GM18517 (cell line): ENCODE measurements around the gene SYCP1.
"Not testable (repeated sequence)": the region's sequence is repeated elsewhere in the genome, so short reads cannot be mapped to it uniquely, and the experiment has no call there.

Experiments
- ATAC-seq: cut with Tn5 transposase; IDR thresholded peaks from one replicate; pipeline ENCODE4 v1.9.1; 2021; ENCODE audit warnings: mild to moderate bottlenecking, moderate library complexity; ENCODE audit not compliant: unreplicated experiment

Gene SYCP1

GRCh38 chr1:114956570-114956969 lies 101.9 kb downstream of the SYCP1 start:
- no peak for ATAC-seq

GRCh38 chr1:114959423-114959822 lies 104.8 kb downstream of the SYCP1 start:
- ATAC-seq: no peak

- ATAC-seq: no peak
Observed at GRCh38 chr1:114976891-114977290, 122.2 kb downstream of the SYCP1 start.

GRCh38 chr1:114979278-114979891 lies 124.7 kb downstream of the SYCP1 start:
- ATAC-seq: peak; percentile 56

GRCh38 chr1:114982251-114982650 lies 127.6 kb downstream of the SYCP1 start:
- no peak for ATAC-seq

- no peak for ATAC-seq
Observed at GRCh38 chr1:114986286-114986685, 131.6 kb downstream of the SYCP1 start.

GRCh38 chr1:114988095-114988494 lies 133.4 kb downstream of the SYCP1 start:
- no peak for ATAC-seq

GRCh38 chr1:114997510-114998289 lies 143.0 kb downstream of the SYCP1 start:
- ATAC-seq: no peak

GRCh38 chr1:115006191-115006590 lies 151.5 kb downstream of the SYCP1 start:
- no peak for ATAC-seq

GRCh38 chr1:115012006-115012405 lies 157.3 kb downstream of the SYCP1 start:
- ATAC-seq: no peak

GRCh38 chr1:115012434-115012833 lies 157.8 kb downstream of the SYCP1 start:
- no peak for ATAC-seq

- no peak for ATAC-seq
Observed at GRCh38 chr1:115013792-115014191, 159.1 kb downstream of the SYCP1 start.

- not testable (repeated sequence) for ATAC-seq
Observed at GRCh38 chr1:115019549-115019948, 164.9 kb downstream of the SYCP1 start.

GRCh38 chr1:115021145-115021544 lies 166.5 kb downstream of the SYCP1 start:
- ATAC-seq: no peak

GRCh38 chr1:115023593-115023992 lies 168.9 kb downstream of the SYCP1 start:
- no peak for ATAC-seq

- no peak for ATAC-seq
Observed at GRCh38 chr1:115029526-115029925, 174.9 kb downstream of the SYCP1 start, which contains the start of gene TSHB. TSS of gene TSHB (plus strand) at chr1:115029826. CDS start at chr1:115033363, 3,537 bp downstream.

GRCh38 chr1:115031595-115031994 lies 176.9 kb downstream of the SYCP1 start:
- ATAC-seq: no peak

GRCh38 chr1:115035652-115036051 lies 181.0 kb downstream of the SYCP1 start:
- ATAC-seq: no peak

GRCh38 chr1:115036814-115037507 lies 182.3 kb downstream of the SYCP1 start:
- no peak for ATAC-seq

- ATAC-seq: no peak
Observed at GRCh38 chr1:115040501-115040900, 185.8 kb downstream of the SYCP1 start.

- ATAC-seq: no peak
Observed at GRCh38 chr1:115041654-115042053, 187.0 kb downstream of the SYCP1 start.
